Breast epithelium (tissue), 4 donors: Measurements from ENCODE around the gene CIPC. TPM values are rescaled to one million over a fixed set of nuclear protein-coding genes. Genes with fewer than 3 reads are reported as not detected.

Experiments
- DNase-seq, 2 donors: peaks; one replicate each; pipeline ENCODE4 v3.0.0-alpha.2; 2019; ENCODE audit warnings: low spot score in 2 of 2
- H3K27ac ChIP-seq, 2 donors: fragments of 200-600 bp; sonication (generic) in 1 of 2; one replicate each; pipeline ENCODE4 v1.5.1; 2016 to 2019; ENCODE audit warnings: mild to moderate bottlenecking in 1 of 2
- H3K27me3 ChIP-seq, 2 donors: fragments of 200-600 bp; sonication (generic) in 1 of 2; one replicate each; pipeline versions ENCODE4 v1.5.1 to v1.6.0; 2017 to 2019; ENCODE audit warnings: control low read depth in 1 of 2, mild to moderate bottlenecking in 1 of 2
- H3K36me3 ChIP-seq: fragments of 200-600 bp; one replicate; pipeline ENCODE4 v1.5.1; 2019
- H3K4me1 ChIP-seq, 2 donors: fragments of 200-600 bp; sonication (generic); one replicate each; pipeline ENCODE4 v1.5.1; 2016 to 2019; ENCODE audit warnings: control low read depth in 1 of 2
- H3K4me3 ChIP-seq, 3 donors: fragments of 200-600 bp; sonication (generic); 1 replicate in 2 of 3; 2 replicates in 1 of 3; pipeline ENCODE4 v1.5.1; 2016 to 2019; ENCODE audit warnings: mild to moderate bottlenecking in 3 of 3, moderate library complexity in 2 of 3
- H3K9me3 ChIP-seq, 2 donors: fragments of 200-600 bp; sonication (generic) in 1 of 2; one replicate each; pipeline ENCODE4 v1.5.1; 2016 to 2019; ENCODE audit warnings: control low read depth in 1 of 2
- CTCF ChIP-seq, 3 donors: fragments of 450-650 bp; IDR thresholded peaks; one replicate each; pipeline ENCODE4 v1.5.1; 2016 to 2017; ENCODE audit warnings: antibody characterized with exemption in 3 of 3, mild to moderate bottlenecking in 3 of 3, moderate library complexity in 3 of 3
- POLR2A ChIP-seq: fragments of 450-650 bp; IDR thresholded peaks from one replicate; pipeline ENCODE4 v1.6.1; 2016; ENCODE audit warnings: antibody characterized with exemption, mild to moderate bottlenecking, moderate library complexity
- POLR2AphosphoS5 ChIP-seq, 3 donors: sonication (generic); formaldehyde crosslinking; IDR thresholded peaks; one replicate each; pipeline ENCODE4 v1.6.1; 2017; ENCODE audit warnings: antibody characterized with exemption in 3 of 3
- intact Hi-C: fragments of 100-400 bp; cut with DNase I; formaldehyde crosslinking; loops from one replicate; pipeline ENCODE4 v1.15.1; 2023; ENCODE audit warnings: low total_unique reads
- total RNA-seq, 3 donors: library from RNA; depleted of rRNA; stranded (reverse); fragments of >200 nt; gene quantifications; one replicate each; pipeline ENCODE4 v1.1.0, GENCODE V29; 2016

Gene CIPC
- total RNA-seq, 3 donors from 2014 or later = 40.6 to 64.8 (median 50.7) TPM

DNA sequence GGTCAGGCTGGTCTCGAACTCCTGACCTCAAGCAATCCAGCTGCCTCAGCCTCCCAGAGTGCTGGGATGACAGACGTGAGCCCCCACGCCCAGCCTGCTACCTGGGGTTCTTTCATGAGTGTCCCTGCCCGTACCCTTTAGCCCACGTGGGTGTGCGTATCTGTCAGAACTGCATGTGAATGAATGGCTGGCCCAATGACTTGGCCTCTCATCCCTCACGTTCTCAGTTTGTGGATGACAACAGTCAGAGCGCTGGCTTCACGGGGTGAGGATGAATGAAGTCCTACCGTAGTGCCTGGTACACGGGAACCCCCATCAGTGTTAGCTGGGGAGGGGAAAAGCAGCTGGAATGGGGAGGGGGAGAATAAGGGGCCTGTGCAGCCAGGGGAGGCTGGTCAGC, 59.7 kb downstream of the CIPC start:
- Histone ChIP-seq H3K4me3 (no peak overlapping the region), H3K4me1 (no peaks in the 10 kb centered on the region), H3K9me3 (no peaks in the 10 kb centered on the region), H3K27me3 (peaks cover 0 to 7% of the 10 kb centered on the region in 2 donors), H3K36me3 (no peaks in the 10 kb centered on the region), H3K27ac (no peak overlapping the region)
- TF ChIP-seq CTCF (IDR thresholded peaks at IDR 0.05) = no peak
- no peak for TF ChIP-seq POLR2AphosphoS5 (IDR thresholded peaks at IDR 0.05)
- TF ChIP-seq POLR2A = no peak
- intact Hi-C loops = no loop called here
- DNase-seq = no peak

DNA sequence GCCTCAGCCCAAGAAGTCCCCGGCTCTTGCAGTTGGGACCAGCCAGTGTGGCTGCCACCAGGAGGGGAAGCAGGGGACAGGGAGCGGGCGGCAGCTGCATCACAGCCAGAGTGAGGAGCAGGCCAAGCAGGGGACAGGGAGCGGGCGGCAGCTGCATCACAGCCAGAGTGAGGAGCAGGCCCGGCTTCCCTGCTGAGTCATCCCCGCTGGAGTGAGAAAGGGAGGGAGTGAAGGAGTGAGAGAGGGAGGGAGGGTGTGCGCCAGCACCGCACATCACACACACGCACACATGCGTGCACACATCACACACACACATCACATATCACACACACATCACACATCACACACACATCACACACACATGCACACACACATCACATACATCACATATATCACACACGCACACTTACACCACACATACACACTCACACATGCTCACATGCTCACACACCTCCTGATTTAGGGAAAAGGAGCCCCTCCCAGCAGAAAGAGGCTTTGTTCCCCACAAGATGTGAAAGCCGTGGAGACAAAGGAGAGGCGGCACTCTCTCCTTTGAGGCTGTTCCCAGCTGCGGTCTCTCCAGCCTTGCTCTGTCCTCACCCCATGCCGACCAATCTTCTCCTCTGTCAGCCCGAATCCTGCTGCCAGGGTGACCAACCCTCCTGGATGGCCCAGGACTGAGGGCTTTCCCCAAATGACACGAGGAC, 60.3 kb downstream of the CIPC start:
- no peaks in the 10 kb centered on the region for H3K36me3 ChIP-seq
- H3K4me1 ChIP-seq = no peaks in the 10 kb centered on the region
- DNase-seq = no peak
- peaks cover 0 to 6% of the 10 kb centered on the region in 2 donors for H3K27me3 ChIP-seq
- TF ChIP-seq POLR2AphosphoS5 (IDR thresholded peaks at IDR 0.05) = no peak
- TF ChIP-seq CTCF (IDR thresholded peaks at IDR 0.05) = no peak
- TF ChIP-seq POLR2A = no peak
- no peaks in the 10 kb centered on the region for H3K9me3 ChIP-seq
- H3K4me3 ChIP-seq = no peak overlapping the region
- no peak overlapping the region for H3K27ac ChIP-seq
- intact Hi-C loops = no loop called here

- no peaks in the 10 kb centered on the region for H3K36me3 ChIP-seq
- no peaks in the 10 kb centered on the region for H3K9me3 ChIP-seq
- TF ChIP-seq POLR2AphosphoS5 (IDR thresholded peaks at IDR 0.05) = no peak
- TF ChIP-seq POLR2A = no peak
- TF ChIP-seq CTCF (IDR thresholded peaks at IDR 0.05) = no peak
- H3K27ac ChIP-seq = no peak overlapping the region
- no peak overlapping the region for H3K4me3 ChIP-seq
- intact Hi-C loops = no loop called here
- no peaks in the 10 kb centered on the region for H3K4me1 ChIP-seq
- peaks cover 0 to under 1% of the 10 kb centered on the region in 2 donors for H3K27me3 ChIP-seq
- no peak for DNase-seq
Measured at GRCh38 chr14:77158882-77159255, 60.8 kb downstream of the CIPC start.

GRCh38 chr14:77161011-77161410, 63.0 kb downstream of the CIPC start:
- Histone ChIP-seq H3K4me1 (no peaks in the 10 kb centered on the region), H3K9me3 (no peaks in the 10 kb centered on the region), H3K4me3 (no peak overlapping the region), H3K36me3 (no peaks in the 10 kb centered on the region), H3K27ac (no peak overlapping the region), H3K27me3 (no peaks in the 10 kb centered on the region)
- intact Hi-C loops = no loop called here
- DNase-seq = no peak
- no peak for TF ChIP-seq POLR2A
- TF ChIP-seq CTCF (IDR thresholded peaks at IDR 0.05) = no peak
- TF ChIP-seq POLR2AphosphoS5 (IDR thresholded peaks at IDR 0.05) = no peak

Other genes starting within 250 kb of the CIPC start
- 10 to 100 TPM; 39.5 to 76.5 (median 47.2) TPM for gene IRF2BPL, start 69.5 kb upstream of the CIPC start, total RNA-seq
- not detected for gene ZDHHC22, start 43.5 kb downstream of the CIPC start, total RNA-seq
- gene TMEM63C, start 83.5 kb downstream of the CIPC start, total RNA-seq = 1 to 10 TPM in 2 of 3 donors, under 1 TPM in 1; 0.16 to 8.0 (median 3.9) TPM
- not detected for gene NGB, start 172.9 kb downstream of the CIPC start, total RNA-seq
- 10 to 100 TPM; 16.8 to 30.3 (median 25.2) TPM for gene POMT2, start 222.6 kb downstream of the CIPC start, total RNA-seq
- gene GSTZ1, start 222.8 kb downstream of the CIPC start, total RNA-seq = 10 to 100 TPM; 24.3 to 42.2 (median 32.6) TPM